Ascending aorta (tissue), 2 donors: ENCODE measurements around the gene PPP6R1. TPM values are rescaled to one million over a fixed set of nuclear protein-coding genes. Genes with fewer than 3 reads are reported as not detected.

Experiments
- DNase-seq, 2 donors: peaks; one replicate each; pipeline ENCODE4 v3.0.0-alpha.2; 2019; ENCODE audit warnings: low spot score in 2 of 2
- H3K27ac ChIP-seq, 2 donors: fragments of 200-600 bp; sonication (generic); one replicate each; pipeline ENCODE4 v1.5.1; 2016 to 2017; ENCODE audit warnings: mild to moderate bottlenecking in 1 of 2
- H3K27me3 ChIP-seq: fragments of 200-600 bp; sonication (generic); one replicate; pipeline ENCODE4 v1.5.1; 2017
- H3K36me3 ChIP-seq, 2 donors: fragments of 200-600 bp; sonication (generic); one replicate each; pipeline ENCODE4 v1.5.1; 2016
- H3K4me1 ChIP-seq, 2 donors: fragments of 200-600 bp; sonication (generic); one replicate each; pipeline ENCODE4 v1.5.1; 2016 to 2017; ENCODE audit warnings: mild to moderate bottlenecking in 1 of 2
- H3K4me3 ChIP-seq, 2 donors: fragments of 200-600 bp; sonication (generic); one replicate each; pipeline ENCODE4 v1.5.1; 2016 to 2017; ENCODE audit warnings: mild to moderate bottlenecking in 1 of 2
- H3K9me3 ChIP-seq, 2 donors: fragments of 200-600 bp; sonication (generic); one replicate each; pipeline ENCODE4 v1.5.1; 2016
- intact Hi-C: fragments of 100-400 bp; cut with DNase I; formaldehyde crosslinking; loops from one replicate; pipeline ENCODE4 v1.15.1; 2023
- total RNA-seq: library from RNA; depleted of rRNA; stranded (reverse); fragments of >200 nt; gene quantifications from one replicate; pipeline ENCODE4 v1.1.0, GENCODE V29; 2016
- TF ChIP-seq, protein P1 (sequence below), 3 experiments: fragments of 200-600 bp in 2 of 3; fragments of 450-650 bp in 1 of 3; sonication (generic) in 2 of 3; IDR thresholded peaks; one replicate each; pipeline ENCODE4 v1.5.1; 2016 to 2019; ENCODE audit warnings: antibody characterized with exemption in 3 of 3, mild to moderate bottlenecking in 1 of 3, moderate library complexity in 1 of 3

PPP6R1 gene
- total RNA-seq, 1 donor from 2014 or later, result 68.3 TPM

DNA sequence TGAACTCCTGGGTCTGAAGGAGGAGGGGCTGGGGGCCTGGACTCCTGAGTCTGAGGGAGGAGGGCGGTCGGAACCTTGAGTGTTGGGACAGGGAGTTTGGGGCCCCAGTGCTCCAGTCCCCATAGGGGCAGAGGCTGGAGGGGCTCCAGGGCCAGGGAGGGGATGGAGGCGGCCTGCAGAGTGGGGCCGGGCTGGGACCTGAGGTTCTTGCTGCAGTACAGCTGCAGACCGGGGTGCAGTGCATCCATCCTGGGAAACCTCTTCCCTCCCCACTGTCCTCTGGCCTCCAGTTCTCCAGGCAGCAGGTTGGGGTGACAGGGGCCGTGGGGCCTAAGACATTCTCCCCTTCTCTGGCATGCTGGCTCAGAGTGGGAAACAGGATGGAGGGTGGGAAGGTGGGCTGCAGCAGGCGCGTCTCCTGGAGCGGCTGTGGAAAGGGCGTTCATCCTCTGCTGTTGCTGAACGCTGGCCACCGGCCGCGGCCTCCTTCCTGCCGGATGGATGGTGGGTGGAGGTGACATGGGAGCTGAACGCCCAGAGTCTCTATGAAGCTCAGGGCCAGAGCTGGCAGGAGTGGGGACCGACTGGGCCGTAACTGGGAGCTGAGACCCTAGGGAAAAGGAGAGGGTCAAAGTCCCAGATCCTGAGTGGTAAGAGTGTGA lies 26.5 kb upstream of the PPP6R1 start:
- Histone ChIP-seq H3K9me3 (no peaks in the 10 kb centered on the region), H3K27ac (peak overlapping the region; percentile 87 to 93), H3K36me3 (peaks cover 3 to 7% of the 10 kb centered on the region in 2 donors), H3K4me3 (peak overlapping the region in 1 of 2 donors; percentile 77), H3K27me3 (no peaks in the 10 kb centered on the region), H3K4me1 (peaks cover 9 to 13% of the 10 kb centered on the region in 2 donors)
- DNase-seq, result no peak
- TF ChIP-seq, protein P1, sequence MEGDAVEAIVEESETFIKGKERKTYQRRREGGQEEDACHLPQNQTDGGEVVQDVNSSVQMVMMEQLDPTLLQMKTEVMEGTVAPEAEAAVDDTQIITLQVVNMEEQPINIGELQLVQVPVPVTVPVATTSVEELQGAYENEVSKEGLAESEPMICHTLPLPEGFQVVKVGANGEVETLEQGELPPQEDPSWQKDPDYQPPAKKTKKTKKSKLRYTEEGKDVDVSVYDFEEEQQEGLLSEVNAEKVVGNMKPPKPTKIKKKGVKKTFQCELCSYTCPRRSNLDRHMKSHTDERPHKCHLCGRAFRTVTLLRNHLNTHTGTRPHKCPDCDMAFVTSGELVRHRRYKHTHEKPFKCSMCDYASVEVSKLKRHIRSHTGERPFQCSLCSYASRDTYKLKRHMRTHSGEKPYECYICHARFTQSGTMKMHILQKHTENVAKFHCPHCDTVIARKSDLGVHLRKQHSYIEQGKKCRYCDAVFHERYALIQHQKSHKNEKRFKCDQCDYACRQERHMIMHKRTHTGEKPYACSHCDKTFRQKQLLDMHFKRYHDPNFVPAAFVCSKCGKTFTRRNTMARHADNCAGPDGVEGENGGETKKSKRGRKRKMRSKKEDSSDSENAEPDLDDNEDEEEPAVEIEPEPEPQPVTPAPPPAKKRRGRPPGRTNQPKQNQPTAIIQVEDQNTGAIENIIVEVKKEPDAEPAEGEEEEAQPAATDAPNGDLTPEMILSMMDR (IDR thresholded peaks at IDR 0.05), result no peak
- intact Hi-C loops, result loop anchor here (10.0 kb wide), 1 partner anchor 319 kb away; the partner anchor contains the start of genes ZNF524 and ZNF865

- peak overlapping the region; percentile 77 for H3K4me3 ChIP-seq
- H3K27me3 ChIP-seq, result no peaks in the 10 kb centered on the region
- TF ChIP-seq, protein P1 (IDR thresholded peaks at IDR 0.05), result no peak
- peaks cover 10 to 13% of the 10 kb centered on the region in 2 donors for H3K4me1 ChIP-seq
- H3K9me3 ChIP-seq, result no peaks in the 10 kb centered on the region
- intact Hi-C loops, result loop anchor here (5.0 to 10.0 kb wide), 4 partner anchors 167 to 320 kb away; partner anchors contain the start of genes C19orf85, ISOC2, PPP1R12C and ZNF524
- H3K27ac ChIP-seq, result peak overlapping the region; percentile 87 to 93
- no peak for DNase-seq
- peaks cover 3 to 7% of the 10 kb centered on the region in 2 donors for H3K36me3 ChIP-seq
Measured at GRCh38 chr19:55284405-55285058, 25.7 kb upstream of the PPP6R1 start.

GRCh38 chr19:55283548-55284377 lies 24.9 kb upstream of the PPP6R1 start, which contains the start of gene BRSK1:
Gene BRSK1 (plus strand): TSS chr19:55283997. CDS start chr19:55284443, 446 bp downstream.
- H3K27me3 ChIP-seq, result no peaks in the 10 kb centered on the region
- peak in 1 of 2 donors; percentile 83 for DNase-seq
- peak within 1 kb of the TSS; percentile 77 for H3K4me3 ChIP-seq
- intact Hi-C loops, result loop anchor here (5.0 to 10.0 kb wide), 4 partner anchors 166 to 321 kb away; partner anchors contain the start of genes C19orf85, ISOC2, PPP1R12C and ZNF524
- peak within 1 kb of the TSS; percentile 87 to 93 for H3K27ac ChIP-seq
- peaks cover 15 to 20% of the 10 kb centered on the region in 2 donors for H3K4me1 ChIP-seq
- H3K36me3 ChIP-seq, result peaks cover 3 to 7% of the 10 kb centered on the region in 2 donors
- TF ChIP-seq, protein P1 (IDR thresholded peaks at IDR 0.05), result no peak
- no peaks in the 10 kb centered on the region for H3K9me3 ChIP-seq

GRCh38 chr19:55279770-55280643 lies 21.2 kb upstream of the PPP6R1 start, which contains the start of gene HSPBP1:
Gene HSPBP1 (minus strand): TSS chr19:55280110. CDS start chr19:55279608, 502 bp downstream.
- Histone ChIP-seq H3K4me1 (peaks cover 11 to 16% of the 10 kb centered on the region in 2 donors), H3K9me3 (no peaks in the 10 kb centered on the region), H3K27me3 (no peaks in the 10 kb centered on the region), H3K36me3 (peaks cover 14 to 22% of the 10 kb centered on the region in 2 donors), H3K27ac (peak within 1 kb of the TSS; percentile 66 to 68), H3K4me3 (peak within 1 kb of the TSS; percentile 71 to 84)
- intact Hi-C loops, result loop anchor here (1.0 to 10.0 kb wide), 7 partner anchors 21 to 325 kb away; partner anchors contain the start of genes C19orf85, ISOC2, KMT5C and PPP1R12C
- DNase-seq, result peak; percentile 85 to 97
- TF ChIP-seq, protein P1 (IDR thresholded peaks at IDR 0.05), result no peak
